IMR-90 (cell line): Measurements from ENCODE around the gene SELENOS. TPM values are rescaled to one million over a fixed set of nuclear protein-coding genes. Genes with fewer than 3 reads are reported as not detected.

Source experiments
- ATAC-seq: fragments of 200-7000 bp; cut with Tn5 transposase; 2 replicates; pipeline ENCODE4 v1.9.1; 2020; ENCODE audit warnings: low read depth, mild to moderate bottlenecking, moderate library complexity
- BruUV-seq: library from RNA; stranded (reverse); fragments of 400-500 nt; replicated peaks from 2 replicates; lab custom pipeline; 2021; lab: Mats Ljungman, UMichigan
- CTCF ChIA-PET: fragments of 300-600 bp; formaldehyde crosslinking; extraction: SDS; loops from one replicate; lab custom pipeline; 2021; ENCODE audit warnings: antibody characterized with exemption; lab: Yijun Ruan, JAX
- POLR2A ChIA-PET: fragments of 300-600 bp; sonication (Branson Sonifier 250); formaldehyde crosslinking; loops from one replicate; lab custom pipeline; 2022; ENCODE audit warnings: antibody characterized with exemption; ENCODE audit not compliant: unreplicated experiment; lab: Charles Lee
- DNase-seq: peaks from one replicate; pipeline ENCODE4 v3.0.0; 2013
- H2AFZ ChIP-seq: replicated peaks from 2 replicates; pipeline ENCODE3; 2013; ENCODE audit warnings: low read length, mild to moderate bottlenecking; ENCODE audit not compliant: poor library complexity
- H2AK5ac ChIP-seq: 2 replicates; pipeline ENCODE4 v1.6.1; 2013; ENCODE audit warnings: low read depth, low read length, inconsistent platforms
- H2AK9ac ChIP-seq: replicated peaks from 2 replicates; pipeline ENCODE3; 2013; ENCODE audit warnings: mild to moderate bottlenecking, low read depth, low read length, moderate library complexity; ENCODE audit not compliant: poor library complexity
- H2BK120ac ChIP-seq: 2 replicates; pipeline ENCODE4 v1.6.1; 2013; ENCODE audit warnings: low read depth, low read length, inconsistent platforms
- H2BK15ac ChIP-seq: 3 replicates; pipeline ENCODE4 v1.6.1; 2013; ENCODE audit warnings: low read depth, low read length, inconsistent platforms
- H2BK20ac ChIP-seq: 2 replicates; pipeline ENCODE4 v1.6.1; 2013; ENCODE audit warnings: low read depth, mild to moderate bottlenecking, inconsistent platforms, low read length, moderate library complexity
- H2BK5ac ChIP-seq: 2 replicates; pipeline ENCODE4 v1.6.1; 2013; ENCODE audit warnings: mild to moderate bottlenecking, low read depth, low read length, inconsistent platforms; ENCODE audit not compliant: poor library complexity, severe bottlenecking
- H3K14ac ChIP-seq: replicated peaks from 2 replicates; pipeline ENCODE4 v1.6.1; 2013; ENCODE audit warnings: low read depth, low read length, inconsistent platforms
- H3K18ac ChIP-seq: 2 replicates; pipeline ENCODE4 v1.6.1; 2013; ENCODE audit warnings: low read depth, low read length, control low read depth
- H3K23ac ChIP-seq: 2 replicates; pipeline ENCODE4 v1.6.1; 2013; ENCODE audit warnings: low read depth, low read length, inconsistent platforms
- H3K27ac ChIP-seq: 2 replicates; pipeline ENCODE4 v1.5.1; 2013; ENCODE audit warnings: mild to moderate bottlenecking, control low read depth, low read length; ENCODE audit not compliant: insufficient read depth
- H3K27me3 ChIP-seq: 2 replicates; pipeline ENCODE4 v1.6.1; 2013; ENCODE audit warnings: low read length; ENCODE audit not compliant: control insufficient read depth, insufficient read depth
- H3K36me3 ChIP-seq: 2 replicates; pipeline ENCODE4 v1.6.1; 2013; ENCODE audit warnings: low read length, mixed read lengths; ENCODE audit not compliant: control insufficient read depth, insufficient read depth
- H3K4ac ChIP-seq: 2 replicates; pipeline ENCODE4 v1.6.1; 2013; ENCODE audit warnings: low read depth, low read length, inconsistent platforms
- H3K4me1 ChIP-seq: 2 replicates; pipeline ENCODE4 v1.6.1; 2013; ENCODE audit warnings: low read length, mixed read lengths; ENCODE audit not compliant: control insufficient read depth, insufficient read depth
- H3K4me2 ChIP-seq: 2 replicates; pipeline ENCODE4 v1.6.1; 2013; ENCODE audit warnings: low read depth, mild to moderate bottlenecking, control low read depth, low read length, moderate library complexity
- H3K4me3 ChIP-seq: 2 replicates; pipeline ENCODE4 v1.5.1; 2013; ENCODE audit warnings: low read depth, mild to moderate bottlenecking, control low read depth, low read length, moderate library complexity; ENCODE audit not compliant: insufficient read depth
- H3K56ac ChIP-seq: 2 replicates; pipeline ENCODE4 v1.6.1; 2013; ENCODE audit warnings: low read length, inconsistent platforms; ENCODE audit not compliant: insufficient read depth; ENCODE audit errors: extremely low read depth
- H3K79me1 ChIP-seq, 2 experiments: 2 replicates each; pipeline ENCODE4 v1.6.1; 2013; ENCODE audit warnings: low read length in 2 of 2, inconsistent platforms in 1 of 2, low read depth in 1 of 2
- H3K9ac ChIP-seq: 2 replicates; pipeline ENCODE4 v1.6.1; 2013; ENCODE audit warnings: low read depth, low read length, control low read depth
- H3K9me1 ChIP-seq: 2 replicates; pipeline ENCODE4 v1.6.1; 2013; ENCODE audit warnings: low read length, inconsistent platforms; ENCODE audit not compliant: insufficient read depth
- H3K9me3 ChIP-seq: 2 replicates; pipeline ENCODE4 v1.6.1; 2013; ENCODE audit warnings: low read length; ENCODE audit not compliant: control insufficient read depth, insufficient read depth
- H4K20me1 ChIP-seq: 2 replicates; pipeline ENCODE4 v1.6.1; 2013; ENCODE audit warnings: low read length, inconsistent platforms; ENCODE audit not compliant: insufficient read depth
- H4K5ac ChIP-seq: 2 replicates; pipeline ENCODE4 v1.6.1; 2013; ENCODE audit warnings: mild to moderate bottlenecking, low read depth, low read length, control low read depth
- H4K8ac ChIP-seq, 2 experiments: 2 replicates each; pipeline ENCODE4 v1.6.1; 2013; ENCODE audit warnings: low read depth in 2 of 2, low read length in 2 of 2, control low read depth in 1 of 2, inconsistent platforms in 1 of 2
- H4K91ac ChIP-seq: 2 replicates; pipeline ENCODE4 v1.6.1; 2013; ENCODE audit warnings: low read depth, low read length, inconsistent platforms; ENCODE audit not compliant: insufficient read depth
- BHLHE40 ChIP-seq: fragments of 150-350 bp; IDR thresholded peaks from 2 replicates; pipeline ENCODE4 v1.6.1; 2016; ENCODE audit warnings: mild to moderate bottlenecking, low read depth, low read length
- CEBPB ChIP-seq: IDR thresholded peaks from 2 replicates; pipeline ENCODE4 v1.6.1; 2012; ENCODE audit warnings: low read depth, low read length, improper control_type of control experiment
- CHD1 ChIP-seq: IDR thresholded peaks from 2 replicates; pipeline ENCODE4 v1.6.1; 2012; ENCODE audit warnings: low read depth, low read length, improper control_type of control experiment
- FOS ChIP-seq: fragments of 150-350 bp; IDR thresholded peaks from 2 replicates; pipeline ENCODE4 v1.6.1; 2016; ENCODE audit warnings: low read depth, low read length
- MAFK ChIP-seq: IDR thresholded peaks from 2 replicates; pipeline ENCODE4 v1.6.1; 2012; ENCODE audit warnings: low read depth, low read length, improper control_type of control experiment
- MAZ ChIP-seq: IDR thresholded peaks from 2 replicates; pipeline ENCODE4 v1.6.1; 2012; ENCODE audit warnings: low read depth, mild to moderate bottlenecking, low read length, improper control_type of control experiment, moderate library complexity, borderline replicate concordance
- MXI1 ChIP-seq: IDR thresholded peaks from 2 replicates; pipeline ENCODE4 v1.6.1; 2012; ENCODE audit warnings: low read depth, mild to moderate bottlenecking, low read length, moderate library complexity, borderline replicate concordance
- NFE2L2 ChIP-seq: fragments of 150-350 bp; IDR thresholded peaks from 2 replicates; pipeline ENCODE4 v1.6.1; 2016; ENCODE audit warnings: low read depth, mild to moderate bottlenecking, low read length
- POLR2A ChIP-seq: IDR thresholded peaks from 2 replicates; pipeline ENCODE4 v1.6.1; 2012; ENCODE audit warnings: mild to moderate bottlenecking, low read depth, low read length
- RAD21 ChIP-seq: IDR thresholded peaks from 2 replicates; pipeline ENCODE4 v1.6.1; 2012; ENCODE audit warnings: low read length, improper control_type of control experiment
- RFX5 ChIP-seq: IDR thresholded peaks from 2 replicates; pipeline ENCODE4 v1.8.0; 2012; ENCODE audit warnings: low read depth, mild to moderate bottlenecking, low read length, moderate library complexity
- SMC3 ChIP-seq: fragments of 150-350 bp; IDR thresholded peaks from 2 replicates; pipeline ENCODE4 v1.6.1; 2016; ENCODE audit warnings: low read depth, mild to moderate bottlenecking, antibody characterized with exemption, low read length, moderate library complexity
- WGBS, 2 experiments: methylation state at CpG; one replicate each; pipeline versions ENCODE4 v1.1.5 to v1.1.7; 2013; ENCODE audit warnings: missing lambda C conversion rate in 2 of 2; ENCODE audit not compliant: insufficient read length in 1 of 2; ENCODE audit errors: extremely low coverage in 2 of 2; 5-methylcytosine and 5-hydroxymethylcytosine counted together
- dilution Hi-C: fragments of 300-500 bp; cut with HindIII; formaldehyde crosslinking; loops from one replicate; pipeline ENCODE4 v1.14.3; 2018; ENCODE audit warnings: low sequenced_read_pairs; ENCODE audit not compliant: unreplicated experiment
- in situ Hi-C: fragments of 300-500 bp; cut with MboI; formaldehyde crosslinking; loops from 3 replicates; pipeline ENCODE4 v1.14.3; 2019; ENCODE audit warnings: low sequenced_read_pairs, inconsistent platforms, mixed read lengths
- intact Hi-C: fragments of 100-400 bp; cut with micrococcal nuclease; formaldehyde crosslinking; loops from 2 replicates; pipeline ENCODE4 v1.10.0; 2022
- polyA plus RNA-seq, 3 experiments: library from polyadenylated mRNA; depleted of rRNA; stranded (reverse); fragments of >200 nt; gene quantifications; 2 replicates each; pipeline ENCODE4 v1.2.3, GENCODE V29; 2012; ENCODE audit warnings: low replicate concordance in 1 of 3
- total RNA-seq: library from RNA; depleted of rRNA; stranded (reverse); fragments of >200 nt; gene quantifications from 2 replicates; pipeline ENCODE4 v1.2.3, GENCODE V29; 2012
- TF ChIP-seq, protein P1 (sequence below): fragments of 150-350 bp; IDR thresholded peaks from 2 replicates; pipeline ENCODE4 v1.6.1; 2017; ENCODE audit warnings: mild to moderate bottlenecking, antibody characterized with exemption, low read length, low read depth
- TF ChIP-seq, protein P2 (sequence below): fragments of 150-350 bp; IDR thresholded peaks from 2 replicates; pipeline ENCODE4 v1.6.1; 2016; ENCODE audit warnings: low read depth, mild to moderate bottlenecking, low read length, moderate library complexity, borderline replicate concordance
- TF ChIP-seq, protein P3 (sequence below): conservative IDR thresholded peaks from 2 replicates; pipeline ENCODE4 v1.5.1; 2012; ENCODE audit warnings: mild to moderate bottlenecking, low read depth, low read length, improper control_type of control experiment

Gene SELENOS
- total and polyA plus RNA-seq, 2 of the 4 experiments (the other 2 are of a cell fraction) = 39.8 to 77.1 TPM

DNA sequence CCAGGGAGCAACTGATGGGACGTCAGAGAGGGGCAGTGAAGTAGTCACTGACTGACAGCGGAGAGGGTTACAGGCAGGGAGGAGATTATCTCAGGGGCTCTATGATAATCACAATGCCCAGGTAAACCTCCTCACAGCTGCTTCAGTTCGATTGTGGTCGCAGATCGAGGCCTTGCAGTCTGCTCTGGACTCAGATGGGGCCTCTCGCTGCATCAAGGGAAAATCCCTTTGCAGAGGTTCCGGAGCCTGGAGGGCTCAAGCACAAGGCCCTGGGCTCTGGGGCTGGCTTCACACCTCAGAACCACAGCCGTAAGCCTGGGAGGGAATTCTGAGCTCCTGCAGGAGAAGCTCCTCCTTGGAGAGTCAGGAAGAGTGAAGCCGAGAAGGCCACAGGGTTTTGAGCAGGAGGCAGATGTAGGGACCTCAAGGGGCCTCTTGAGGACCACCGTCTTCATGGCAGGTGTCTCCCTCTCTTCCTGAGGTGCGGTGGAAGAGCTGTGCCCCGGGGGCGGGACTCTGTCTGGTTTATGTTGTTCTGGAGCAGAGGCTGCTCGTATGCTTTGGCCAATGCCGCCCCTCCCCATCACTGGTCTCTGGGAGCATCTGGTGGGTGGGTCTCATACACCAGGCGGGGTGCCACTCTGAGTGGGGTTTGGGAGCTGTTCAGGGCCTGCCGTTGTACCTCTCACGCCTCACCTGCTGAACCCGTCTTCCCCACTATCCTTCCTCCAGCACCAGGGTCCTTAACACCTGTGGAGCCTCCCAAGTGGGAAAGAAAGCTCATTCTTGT is 37.2 kb upstream of the SELENOS start:
- no peak overlapping the region for H3K14ac ChIP-seq
- no peak overlapping the region for H2AK5ac ChIP-seq
- 40% methylated on average over 1 of the region's 19 CpGs; no CpG with 5 or more reads in 1 of the 2 experiments for WGBS, 2 experiments
- no peak overlapping the region for H3K9ac ChIP-seq
- H3K4me2 ChIP-seq = no peak overlapping the region
- in situ Hi-C loops (no loop called here), dilution Hi-C loops (no loop called here), intact Hi-C loops (no loop called here)
- DNase-seq (no peak), ATAC-seq (no peak)
- no peaks in the 10 kb centered on the region for H4K20me1 ChIP-seq
- ChIA-PET CTCF (interaction anchor here (1.6 kb wide), 1 partner anchor 10 kb away, joined by 4 read pairs; no protein-coding TSS in a partner anchor), POLR2A (no interaction called here)
- H2BK120ac ChIP-seq = no peak overlapping the region
- no peak overlapping the region for H4K8ac ChIP-seq
- no peak overlapping the region for H3K18ac ChIP-seq
- no peak overlapping the region for H2BK5ac ChIP-seq
- H3K4me3 ChIP-seq = no peak overlapping the region
- no peak overlapping the region for H3K56ac ChIP-seq
- H2BK20ac ChIP-seq = no peak overlapping the region
- no peaks in the 10 kb centered on the region for H3K79me1 ChIP-seq
- H3K36me3 ChIP-seq = no peaks in the 10 kb centered on the region
- peaks cover 28% of the 10 kb centered on the region for H3K27me3 ChIP-seq
- no peak overlapping the region for H3K23ac ChIP-seq
- no peaks in the 10 kb centered on the region for H3K9me3 ChIP-seq
- no peak overlapping the region for H4K5ac ChIP-seq
- H3K9me1 ChIP-seq = no peaks in the 10 kb centered on the region
- H2AFZ ChIP-seq = no peak overlapping the region
- H2BK15ac ChIP-seq = no peak overlapping the region
- no peaks in the 10 kb centered on the region for H3K4me1 ChIP-seq
- no peak overlapping the region for H4K91ac ChIP-seq
- no peak overlapping the region for H3K27ac ChIP-seq
- BruUV-seq = no TSS peak
- H2AK9ac ChIP-seq = no peak overlapping the region
- H3K4ac ChIP-seq = no peak overlapping the region
- TF ChIP-seq NFE2L2 (no peak), RFX5 (no peak), BHLHE40 (no peak), RAD21 (no peak), CHD1 (no peak), MXI1 (no peak), MAFK (no peak), SMC3 (no peak), POLR2A (no peak), MAZ (no peak), FOS (no peak), CEBPB (no peak)
- TF ChIP-seq, protein P1, sequence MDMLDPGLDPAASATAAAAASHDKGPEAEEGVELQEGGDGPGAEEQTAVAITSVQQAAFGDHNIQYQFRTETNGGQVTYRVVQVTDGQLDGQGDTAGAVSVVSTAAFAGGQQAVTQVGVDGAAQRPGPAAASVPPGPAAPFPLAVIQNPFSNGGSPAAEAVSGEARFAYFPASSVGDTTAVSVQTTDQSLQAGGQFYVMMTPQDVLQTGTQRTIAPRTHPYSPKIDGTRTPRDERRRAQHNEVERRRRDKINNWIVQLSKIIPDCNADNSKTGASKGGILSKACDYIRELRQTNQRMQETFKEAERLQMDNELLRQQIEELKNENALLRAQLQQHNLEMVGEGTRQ = no peak
- TF ChIP-seq, protein P2, sequence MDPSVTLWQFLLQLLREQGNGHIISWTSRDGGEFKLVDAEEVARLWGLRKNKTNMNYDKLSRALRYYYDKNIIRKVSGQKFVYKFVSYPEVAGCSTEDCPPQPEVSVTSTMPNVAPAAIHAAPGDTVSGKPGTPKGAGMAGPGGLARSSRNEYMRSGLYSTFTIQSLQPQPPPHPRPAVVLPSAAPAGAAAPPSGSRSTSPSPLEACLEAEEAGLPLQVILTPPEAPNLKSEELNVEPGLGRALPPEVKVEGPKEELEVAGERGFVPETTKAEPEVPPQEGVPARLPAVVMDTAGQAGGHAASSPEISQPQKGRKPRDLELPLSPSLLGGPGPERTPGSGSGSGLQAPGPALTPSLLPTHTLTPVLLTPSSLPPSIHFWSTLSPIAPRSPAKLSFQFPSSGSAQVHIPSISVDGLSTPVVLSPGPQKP = no peak
- TF ChIP-seq, protein P3, sequence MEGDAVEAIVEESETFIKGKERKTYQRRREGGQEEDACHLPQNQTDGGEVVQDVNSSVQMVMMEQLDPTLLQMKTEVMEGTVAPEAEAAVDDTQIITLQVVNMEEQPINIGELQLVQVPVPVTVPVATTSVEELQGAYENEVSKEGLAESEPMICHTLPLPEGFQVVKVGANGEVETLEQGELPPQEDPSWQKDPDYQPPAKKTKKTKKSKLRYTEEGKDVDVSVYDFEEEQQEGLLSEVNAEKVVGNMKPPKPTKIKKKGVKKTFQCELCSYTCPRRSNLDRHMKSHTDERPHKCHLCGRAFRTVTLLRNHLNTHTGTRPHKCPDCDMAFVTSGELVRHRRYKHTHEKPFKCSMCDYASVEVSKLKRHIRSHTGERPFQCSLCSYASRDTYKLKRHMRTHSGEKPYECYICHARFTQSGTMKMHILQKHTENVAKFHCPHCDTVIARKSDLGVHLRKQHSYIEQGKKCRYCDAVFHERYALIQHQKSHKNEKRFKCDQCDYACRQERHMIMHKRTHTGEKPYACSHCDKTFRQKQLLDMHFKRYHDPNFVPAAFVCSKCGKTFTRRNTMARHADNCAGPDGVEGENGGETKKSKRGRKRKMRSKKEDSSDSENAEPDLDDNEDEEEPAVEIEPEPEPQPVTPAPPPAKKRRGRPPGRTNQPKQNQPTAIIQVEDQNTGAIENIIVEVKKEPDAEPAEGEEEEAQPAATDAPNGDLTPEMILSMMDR = no peak
